Trophoblast cell (in vitro differentiated cells and primary cell): Measurements from ENCODE around the gene CNTN4.

ENCODE experiments used
- DNase-seq, 2 donors: peaks; one replicate each; pipeline ENCODE4 v3.0.0-alpha.2; 2016
- H2AFZ ChIP-seq: 2 replicates; pipeline ENCODE4 v1.6.1; 2013; ENCODE audit warnings: low read length, moderate library complexity, mild to moderate bottlenecking; ENCODE audit not compliant: insufficient read depth, poor library complexity
- H2AK5ac ChIP-seq: 2 replicates; pipeline ENCODE4 v1.6.1; 2013; ENCODE audit warnings: mild to moderate bottlenecking, low read length
- H2BK120ac ChIP-seq: 2 replicates; pipeline ENCODE4 v1.6.1; 2013; ENCODE audit warnings: low read length, mild to moderate bottlenecking, moderate library complexity; ENCODE audit not compliant: insufficient read depth, poor library complexity
- H2BK12ac ChIP-seq: 2 replicates; pipeline ENCODE4 v1.6.1; 2013; ENCODE audit warnings: mild to moderate bottlenecking, low read length, moderate library complexity
- H2BK5ac ChIP-seq: 2 replicates; pipeline ENCODE4 v1.6.1; 2013; ENCODE audit warnings: low read length, low read depth, moderate library complexity, mild to moderate bottlenecking; ENCODE audit not compliant: poor library complexity
- H3K14ac ChIP-seq: 2 replicates; pipeline ENCODE4 v1.6.1; 2013; ENCODE audit warnings: mild to moderate bottlenecking, low read length
- H3K18ac ChIP-seq: 2 replicates; pipeline ENCODE4 v1.6.1; 2013; ENCODE audit warnings: mild to moderate bottlenecking, low read length
- H3K23ac ChIP-seq: 2 replicates; pipeline ENCODE4 v1.6.1; 2013; ENCODE audit warnings: low read length
- H3K27ac ChIP-seq: 2 replicates; pipeline ENCODE4 v1.5.1; 2013; ENCODE audit warnings: low read depth, mild to moderate bottlenecking, inconsistent platforms, low read length, moderate library complexity
- H3K27me3 ChIP-seq: 2 replicates; pipeline ENCODE4 v1.6.1; 2013; ENCODE audit warnings: inconsistent platforms, mild to moderate bottlenecking, low read length, moderate library complexity; ENCODE audit not compliant: insufficient read depth
- H3K36me3 ChIP-seq, 2 experiments: 1 replicate in 1 of 2; 2 replicates in 1 of 2; pipeline ENCODE4 v1.6.1; 2013; ENCODE audit warnings: low read length in 2 of 2, mild to moderate bottlenecking in 2 of 2, moderate library complexity in 1 of 2; ENCODE audit not compliant: insufficient read depth in 2 of 2, control insufficient read depth in 1 of 2
- H3K4ac ChIP-seq: 2 replicates; pipeline ENCODE4 v1.6.1; 2013; ENCODE audit warnings: low read depth, mild to moderate bottlenecking, low read length, moderate library complexity
- H3K4me1 ChIP-seq, 2 experiments: 1 replicate in 1 of 2; 2 replicates in 1 of 2; pipeline ENCODE4 v1.6.1; 2013; ENCODE audit warnings: low read length in 2 of 2, mild to moderate bottlenecking in 2 of 2, moderate library complexity in 1 of 2; ENCODE audit not compliant: insufficient read depth in 2 of 2, control insufficient read depth in 1 of 2
- H3K4me2 ChIP-seq: 2 replicates; pipeline ENCODE4 v1.6.1; 2013; ENCODE audit warnings: inconsistent platforms, mild to moderate bottlenecking, low read length, moderate library complexity
- H3K4me3 ChIP-seq: 2 replicates; pipeline ENCODE4 v1.5.1; 2013; ENCODE audit warnings: mild to moderate bottlenecking, low read depth, low read length, inconsistent platforms
- H3K79me1 ChIP-seq: one replicate; pipeline ENCODE4 v1.6.1; 2013; ENCODE audit warnings: low read length
- H3K79me2 ChIP-seq: 2 replicates; pipeline ENCODE4 v1.6.1; 2013; ENCODE audit warnings: low read length, mild to moderate bottlenecking; ENCODE audit not compliant: control insufficient read depth, insufficient read depth, poor library complexity
- H3K9ac ChIP-seq: 2 replicates; pipeline ENCODE4 v1.6.1; 2013; ENCODE audit warnings: mild to moderate bottlenecking, low read length
- H3K9me3 ChIP-seq: 2 replicates; pipeline ENCODE4 v1.6.1; 2013; ENCODE audit warnings: low read depth, mild to moderate bottlenecking, control low read depth, inconsistent platforms, low read length; ENCODE audit not compliant: insufficient read depth
- H4K12ac ChIP-seq: 2 replicates; pipeline ENCODE4 v1.6.1; 2013; ENCODE audit warnings: low read depth, mild to moderate bottlenecking, low read length, moderate library complexity
- H4K8ac ChIP-seq: 2 replicates; pipeline ENCODE4 v1.6.1; 2013; ENCODE audit warnings: low read depth, mild to moderate bottlenecking, low read length, moderate library complexity
- H4K91ac ChIP-seq: one replicate; pipeline ENCODE4 v1.6.1; 2013; ENCODE audit warnings: low read depth, mild to moderate bottlenecking, low read length, moderate library complexity
- WGBS: extraction: QIAGEN DNeasy Blood & Tissue Kit; methylation state at CpG from one replicate; pipeline ENCODE4 v1.1.7; 2013; ENCODE audit warnings: missing lambda C conversion rate; ENCODE audit not compliant: insufficient read length, insufficient coverage; ENCODE audit errors: extremely low coverage; 5-methylcytosine and 5-hydroxymethylcytosine counted together

The CNTN4 gene

DNA sequence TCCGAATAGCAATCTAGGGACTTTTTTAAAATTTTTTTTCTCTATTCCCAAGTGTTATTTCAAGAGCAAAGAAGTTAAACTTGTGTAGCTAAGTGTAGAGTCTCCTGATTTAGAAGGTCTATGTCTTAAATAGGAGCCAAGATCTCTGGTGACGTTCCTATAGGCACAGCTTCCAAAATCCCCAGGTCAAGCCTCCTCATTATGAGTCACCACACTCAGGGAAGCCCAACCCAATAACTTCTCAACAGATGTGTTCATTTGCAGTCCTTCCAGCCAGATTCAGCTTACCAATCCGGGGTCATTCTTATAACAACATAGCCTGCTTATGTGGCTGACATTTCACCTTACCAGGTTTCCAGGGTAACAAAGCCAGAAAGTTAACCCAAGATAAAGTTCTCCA, 741.2 kb downstream of the CNTN4 start:
- Histone ChIP-seq H3K27ac (no peak overlapping the region), H2BK5ac (no peak overlapping the region), H3K23ac (no peak overlapping the region), H3K36me3 (no peaks in the 10 kb centered on the region), H3K79me2 (no peaks in the 10 kb centered on the region), H3K4me1 (peaks cover 0 to 3% of the 10 kb centered on the region in 2 experiments), H3K14ac (no peak overlapping the region), H4K91ac (no peak overlapping the region), H3K4ac (no peak overlapping the region), H3K18ac (no peak overlapping the region), H3K9ac (no peak overlapping the region), H3K4me3 (no peak overlapping the region), H3K4me2 (no peak overlapping the region), H3K27me3 (no peaks in the 10 kb centered on the region), H4K8ac (no peak overlapping the region), H3K9me3 (no peaks in the 10 kb centered on the region), H2BK12ac (no peak overlapping the region), H4K12ac (no peak overlapping the region), H2AFZ (no peak overlapping the region), H2AK5ac (no peak overlapping the region), H2BK120ac (no peak overlapping the region), H3K79me1 (no peaks in the 10 kb centered on the region)
- WGBS: no CpG with 5 or more reads among the region's 3 CpGs
- no peak for DNase-seq

DNA sequence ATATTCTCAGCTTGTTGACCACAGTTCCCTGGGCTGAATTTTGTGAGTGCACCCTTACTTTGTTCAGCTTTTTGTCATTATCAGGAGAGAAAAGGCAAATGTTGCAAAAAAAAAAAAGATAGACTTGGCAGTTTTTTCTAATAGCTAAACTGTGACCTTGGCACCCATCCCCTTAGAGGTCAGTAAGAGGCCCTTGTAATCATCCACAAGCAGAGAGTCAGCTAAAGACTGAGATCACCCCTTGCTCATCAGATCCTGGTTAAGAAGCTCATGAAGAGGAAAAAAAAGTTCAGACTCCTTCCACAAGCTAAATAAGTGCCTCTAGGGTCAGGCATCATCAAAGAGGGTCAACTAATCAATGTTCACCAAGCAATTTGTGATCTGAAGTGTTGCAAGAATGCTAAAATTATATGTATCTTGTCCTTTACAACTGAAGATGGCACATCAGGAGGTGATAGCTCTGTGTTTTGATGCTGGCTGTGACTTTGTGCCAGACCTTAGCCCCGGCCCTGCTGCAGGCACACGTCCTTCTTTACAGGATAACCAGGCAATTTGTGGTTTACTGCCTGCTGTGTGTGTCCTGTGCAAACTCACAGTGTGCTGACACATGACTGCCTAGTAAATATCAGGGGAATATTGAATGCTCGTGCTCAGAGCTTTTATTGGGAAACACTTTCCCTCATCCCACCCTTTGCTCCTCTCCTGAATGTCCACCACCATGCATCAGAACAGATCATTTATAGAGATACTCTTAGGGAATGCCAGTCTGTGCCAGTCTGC, 748.6 kb downstream of the CNTN4 start:
- Histone ChIP-seq H3K36me3 (no peaks in the 10 kb centered on the region), H3K4me1 (no peaks in the 10 kb centered on the region), H3K79me2 (no peaks in the 10 kb centered on the region), H2BK12ac (no peak overlapping the region), H3K4ac (no peak overlapping the region), H4K8ac (no peak overlapping the region), H3K9ac (no peak overlapping the region), H2AK5ac (no peak overlapping the region), H2BK5ac (no peak overlapping the region), H2AFZ (no peak overlapping the region), H3K23ac (no peak overlapping the region), H3K27ac (no peak overlapping the region), H2BK120ac (no peak overlapping the region), H3K9me3 (peaks cover 1% of the 10 kb centered on the region), H3K4me2 (no peak overlapping the region), H4K12ac (no peak overlapping the region), H3K27me3 (no peaks in the 10 kb centered on the region), H3K4me3 (no peak overlapping the region), H3K18ac (no peak overlapping the region), H4K91ac (no peak overlapping the region), H3K14ac (no peak overlapping the region), H3K79me1 (no peaks in the 10 kb centered on the region)
- WGBS: no CpG with 5 or more reads among the region's 3 CpGs
- no peak for DNase-seq

DNA sequence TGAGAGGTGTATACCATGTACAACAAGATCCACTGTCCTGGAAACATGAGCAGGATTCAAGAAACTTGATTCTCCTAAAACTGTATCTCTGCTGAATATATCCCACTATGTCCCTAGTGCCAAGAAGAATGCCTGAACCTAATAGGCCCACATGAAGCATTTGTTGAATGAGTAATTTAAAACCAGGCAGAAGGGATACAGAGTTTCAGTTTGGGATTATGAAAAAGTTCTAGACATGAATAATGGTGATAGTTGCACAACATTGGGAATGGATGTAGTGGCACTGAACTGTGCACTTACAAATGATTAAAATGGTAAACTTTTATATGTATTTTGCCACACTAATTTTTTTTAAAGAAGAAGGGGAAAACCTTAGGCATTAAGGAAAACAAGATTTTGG, 750.4 kb downstream of the CNTN4 start:
- Histone ChIP-seq H3K27ac (no peak overlapping the region), H3K9me3 (peaks cover 1% of the 10 kb centered on the region)

DNA sequence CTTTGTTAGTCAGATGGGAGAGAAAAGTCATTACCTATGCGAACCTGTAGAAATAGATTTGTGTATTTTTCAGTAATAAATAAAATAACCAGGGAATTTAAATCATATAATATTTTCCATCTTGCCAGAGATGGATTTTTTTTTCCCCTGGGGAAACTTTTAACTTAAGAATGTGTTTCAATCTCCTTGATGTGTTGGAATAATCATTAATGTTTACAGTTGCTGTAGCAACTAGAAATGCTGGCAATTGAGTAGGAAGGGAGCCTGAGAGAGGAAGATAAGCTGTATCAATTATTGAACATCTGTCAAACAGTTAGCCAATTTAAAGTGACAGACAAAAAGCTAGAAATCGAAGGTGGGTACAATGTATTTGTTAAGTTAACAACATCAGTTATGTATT, 752.0 kb downstream of the CNTN4 start:
- Histone ChIP-seq H3K27me3 (no peaks in the 10 kb centered on the region), H3K9me3 (peaks cover 1% of the 10 kb centered on the region), H3K27ac (no peak overlapping the region), H3K4me2 (no peak overlapping the region), H4K12ac (no peak overlapping the region), H3K23ac (no peak overlapping the region), H3K36me3 (no peaks in the 10 kb centered on the region), H3K4ac (no peak overlapping the region), H2AFZ (no peak overlapping the region), H3K4me1 (no peaks in the 10 kb centered on the region), H2BK12ac (no peak overlapping the region), H4K91ac (no peak overlapping the region), H3K79me2 (no peaks in the 10 kb centered on the region), H3K4me3 (no peak overlapping the region), H3K18ac (no peak overlapping the region), H2BK5ac (no peak overlapping the region), H4K8ac (no peak overlapping the region), H2AK5ac (no peak overlapping the region), H2BK120ac (no peak overlapping the region), H3K79me1 (no peaks in the 10 kb centered on the region), H3K9ac (no peak overlapping the region), H3K14ac (no peak overlapping the region)
- WGBS: no CpG with 5 or more reads among the region's 2 CpGs
- DNase-seq: no peak

More for the DNA sequence above, 750.4 kb downstream of the CNTN4 start:
- H2AK5ac ChIP-seq: no peak overlapping the region
- no peak overlapping the region for H2BK12ac ChIP-seq
- H3K18ac ChIP-seq: no peak overlapping the region
- H3K14ac ChIP-seq: no peak overlapping the region
- no peak overlapping the region for H2AFZ ChIP-seq
- DNase-seq: no peak
- no peak overlapping the region for H3K4me3 ChIP-seq
- no peak overlapping the region for H3K4me2 ChIP-seq
- no peaks in the 10 kb centered on the region for H3K27me3 ChIP-seq
- no peaks in the 10 kb centered on the region for H3K4me1 ChIP-seq
- H3K79me2 ChIP-seq: no peaks in the 10 kb centered on the region
- no peak overlapping the region for H3K9ac ChIP-seq
- no peak overlapping the region for H4K8ac ChIP-seq
- no peak overlapping the region for H2BK120ac ChIP-seq
- H3K36me3 ChIP-seq: no peaks in the 10 kb centered on the region
- no peak overlapping the region for H3K4ac ChIP-seq
- no peak overlapping the region for H4K12ac ChIP-seq
- H4K91ac ChIP-seq: no peak overlapping the region
- no peak overlapping the region for H2BK5ac ChIP-seq
- H3K79me1 ChIP-seq: no peaks in the 10 kb centered on the region
- H3K23ac ChIP-seq: no peak overlapping the region
